Stimulated activated CD8-positive, alpha-beta memory T cell treated with anti-CD3 and anti-CD28 coated beads, Interleukin-7, amount 100 ng/mL, for 1 hour (primary cell): ENCODE results near the gene SIX4.
"Not testable (repeated sequence)": the region's sequence is repeated elsewhere in the genome, so short reads cannot be mapped to it uniquely, and the experiment has no call there.

Experiments used
- DNase-seq, 2 donors: peaks; one replicate each; pipeline ENCODE4 v3.0.0-alpha.2; 2020; ENCODE audit warnings: low read depth in 2 of 2

SIX4 gene

GRCh38 chr14:60723907-60724618, at the start of gene SIX4:
TSS of gene SIX4 (minus strand) at chr14:60724351. CDS start at chr14:60724074, 277 bp downstream.
- DNase-seq = no peak

- no peak for DNase-seq
These were observed 49.4 kb upstream of the SIX4 start for GRCh38 chr14:60773558-60773957.

- DNase-seq = no peak
These were observed 47.0 kb upstream of the SIX4 start for GRCh38 chr14:60771117-60771516.

GRCh38 chr14:60768602-60769001, 44.5 kb upstream of the SIX4 start:
- no peak for DNase-seq

- no peak for DNase-seq
These were observed 36.7 kb upstream of the SIX4 start for GRCh38 chr14:60760644-60761364.

GRCh38 chr14:60760209-60760608, 36.1 kb upstream of the SIX4 start:
- no peak for DNase-seq

- DNase-seq = no peak
These were observed 34.7 kb upstream of the SIX4 start for GRCh38 chr14:60758885-60759284.

GRCh38 chr14:60757567-60758002, 33.4 kb upstream of the SIX4 start:
- no peak for DNase-seq

- DNase-seq = no peak
These were observed 32.7 kb upstream of the SIX4 start for GRCh38 chr14:60756847-60757246.

- peak; percentile 16 to 26 for DNase-seq
These were observed 29.3 kb upstream of the SIX4 start for GRCh38 chr14:60753264-60754119.

- no peak for DNase-seq
These were observed 20.4 kb upstream of the SIX4 start for GRCh38 chr14:60744566-60744965.

- DNase-seq = no peak
These were observed 14.8 kb upstream of the SIX4 start for GRCh38 chr14:60738843-60739508.

GRCh38 chr14:60736494-60736893, 12.3 kb upstream of the SIX4 start:
- no peak for DNase-seq

- no peak for DNase-seq
These were observed 11.3 kb upstream of the SIX4 start for GRCh38 chr14:60735416-60735815.

- DNase-seq = peak; percentile 58 to 61
These were observed 10.5 kb upstream of the SIX4 start, which contains the start of gene MNAT1 for GRCh38 chr14:60734465-60735242. TSS of gene MNAT1 (plus strand) at chr14:60734761. CDS start at chr14:60734863, 102 bp downstream.

- DNase-seq = no peak
These were observed 8.8 kb upstream of the SIX4 start for GRCh38 chr14:60732840-60733483.

GRCh38 chr14:60731291-60731690, 7.1 kb upstream of the SIX4 start:
- not testable (repeated sequence) for DNase-seq

GRCh38 chr14:60723116-60723906, 840 bp downstream of the SIX4 start:
- no peak for DNase-seq

GRCh38 chr14:60722357-60723115, 1.6 kb downstream of the SIX4 start:
- DNase-seq = no peak
